ENCODE measurements around the gene WNT11.

Gene WNT11

DNA sequence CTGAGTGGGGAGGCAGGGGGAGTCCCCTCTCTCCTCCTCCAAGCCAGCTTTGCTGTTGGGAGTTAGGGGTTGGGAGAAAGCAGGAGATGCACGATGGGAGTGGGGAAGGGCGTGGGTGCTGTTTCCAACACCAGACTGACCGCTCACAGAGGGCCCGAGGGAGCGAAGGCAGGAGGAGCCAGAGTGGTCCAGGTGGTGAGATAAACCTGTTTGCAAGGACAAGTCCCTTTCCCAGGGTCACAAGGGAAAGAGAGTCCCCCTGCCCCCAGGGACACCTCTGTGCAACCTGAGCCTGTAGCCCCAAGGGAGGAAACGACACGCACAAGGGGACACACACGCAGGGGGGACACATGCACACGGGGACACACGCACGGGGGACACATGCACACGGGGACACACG, 42.2 kb downstream of the WNT11 start:
- H3K9ac ChIP-seq (ENCODE audit: low read length): no peak overlapping the region
- no peak overlapping the region for H3K27ac ChIP-seq (ENCODE audit: low read depth, low read length)
- peaks cover 4% of the 10 kb centered on the region for H3K4me1 ChIP-seq (ENCODE audit: insufficient read depth, low read length)
- H3K36me3 ChIP-seq (ENCODE audit: insufficient read depth, low read length): no peaks in the 10 kb centered on the region
- H3K9me3 ChIP-seq (ENCODE audit: low read length): no peaks in the 10 kb centered on the region
- no peak overlapping the region for H3K4me3 ChIP-seq (ENCODE audit: low read depth in 1 of 2, low read length in 2 of 2)
- no peaks in the 10 kb centered on the region for H3K27me3 ChIP-seq (ENCODE audit: control insufficient read depth in 1 of 2, insufficient read depth in 2 of 2, low read length in 2 of 2)

- Histone ChIP-seq H3K27ac (ENCODE audit: low read depth, low read length) (no peak overlapping the region), H3K4me3 (ENCODE audit: low read depth in 1 of 2, low read length in 2 of 2) (no peak overlapping the region), H3K36me3 (ENCODE audit: insufficient read depth, low read length) (no peaks in the 10 kb centered on the region), H3K27me3 (ENCODE audit: control insufficient read depth in 1 of 2, insufficient read depth in 2 of 2, low read length in 2 of 2) (no peaks in the 10 kb centered on the region), H3K9ac (ENCODE audit: low read length) (no peak overlapping the region), H3K4me1 (ENCODE audit: insufficient read depth, low read length) (peaks cover 4% of the 10 kb centered on the region), H3K9me3 (ENCODE audit: low read length) (no peaks in the 10 kb centered on the region)
These were observed 42.9 kb downstream of the WNT11 start for GRCh38 chr11:76163289-76163880.

DNA sequence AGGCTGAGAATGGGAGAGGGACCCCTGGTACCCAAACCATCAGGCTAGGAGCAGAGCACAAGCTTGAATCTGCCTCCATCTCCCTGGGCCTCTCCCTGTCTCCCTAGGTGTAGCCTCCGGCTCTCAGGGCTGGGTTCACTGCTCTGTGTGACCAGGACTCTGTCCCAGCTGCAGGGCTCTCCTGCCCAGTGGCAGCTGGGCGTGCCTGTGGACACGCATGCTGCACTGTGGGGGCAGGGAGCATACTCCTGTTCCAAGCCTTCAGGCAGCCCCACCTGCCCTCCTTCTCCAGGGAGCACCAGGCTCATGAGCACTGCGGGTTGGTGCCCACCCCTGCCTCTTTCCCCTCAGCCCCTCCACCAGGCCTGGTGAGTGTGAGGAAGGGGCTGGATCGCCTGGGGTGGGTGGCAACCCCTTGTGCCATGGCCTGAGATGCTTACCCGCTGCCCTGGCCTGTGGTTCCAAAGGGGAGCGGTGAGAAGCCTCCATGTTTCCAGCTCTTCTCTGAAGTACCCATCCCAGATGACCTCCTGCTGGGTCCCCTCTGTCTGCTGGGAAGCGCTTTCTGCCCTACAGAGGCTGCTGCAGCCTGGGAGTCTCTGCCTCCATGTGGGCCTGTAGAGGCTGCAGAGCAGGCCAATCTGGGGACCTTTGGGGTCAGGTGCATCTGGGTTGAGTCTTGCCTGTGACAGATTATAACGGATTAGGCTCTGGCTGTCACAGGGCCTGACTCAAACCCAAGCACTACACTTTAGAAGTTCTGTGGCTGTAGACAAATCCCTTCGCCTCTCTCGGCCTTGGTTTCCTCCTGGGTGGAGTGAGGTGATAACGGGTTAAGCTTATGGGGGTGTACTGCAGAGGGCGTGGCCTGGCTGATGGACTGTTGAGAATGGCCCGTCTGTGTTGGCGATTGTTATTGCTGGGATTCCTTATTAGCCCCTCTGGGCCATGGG, 43.7 kb downstream of the WNT11 start:
- H3K27me3 ChIP-seq (ENCODE audit: control insufficient read depth in 1 of 2, insufficient read depth in 2 of 2, low read length in 2 of 2): no peaks in the 10 kb centered on the region

GRCh38 chr11:76161261-76161961, 44.9 kb downstream of the WNT11 start:
- Histone ChIP-seq H3K9ac (ENCODE audit: low read length) (no peak overlapping the region), H3K4me1 (ENCODE audit: insufficient read depth, low read length) (peaks cover 4% of the 10 kb centered on the region), H3K9me3 (ENCODE audit: low read length) (no peaks in the 10 kb centered on the region), H3K36me3 (ENCODE audit: insufficient read depth, low read length) (no peaks in the 10 kb centered on the region), H3K27me3 (ENCODE audit: control insufficient read depth in 1 of 2, insufficient read depth in 2 of 2, low read length in 2 of 2) (no peaks in the 10 kb centered on the region), H3K27ac (ENCODE audit: low read depth, low read length) (no peak overlapping the region), H3K4me3 (ENCODE audit: low read depth in 1 of 2, low read length in 2 of 2) (peak overlapping the region in 1 of 2 donors; percentile 7)

More for the DNA sequence above, 43.7 kb downstream of the WNT11 start:
- Histone ChIP-seq H3K9me3 (ENCODE audit: low read length) (no peaks in the 10 kb centered on the region), H3K27ac (ENCODE audit: low read depth, low read length) (no peak overlapping the region), H3K4me3 (ENCODE audit: low read depth in 1 of 2, low read length in 2 of 2) (no peak overlapping the region), H3K4me1 (ENCODE audit: insufficient read depth, low read length) (peaks cover 4% of the 10 kb centered on the region), H3K36me3 (ENCODE audit: insufficient read depth, low read length) (no peaks in the 10 kb centered on the region), H3K9ac (ENCODE audit: low read length) (no peak overlapping the region)

DNA sequence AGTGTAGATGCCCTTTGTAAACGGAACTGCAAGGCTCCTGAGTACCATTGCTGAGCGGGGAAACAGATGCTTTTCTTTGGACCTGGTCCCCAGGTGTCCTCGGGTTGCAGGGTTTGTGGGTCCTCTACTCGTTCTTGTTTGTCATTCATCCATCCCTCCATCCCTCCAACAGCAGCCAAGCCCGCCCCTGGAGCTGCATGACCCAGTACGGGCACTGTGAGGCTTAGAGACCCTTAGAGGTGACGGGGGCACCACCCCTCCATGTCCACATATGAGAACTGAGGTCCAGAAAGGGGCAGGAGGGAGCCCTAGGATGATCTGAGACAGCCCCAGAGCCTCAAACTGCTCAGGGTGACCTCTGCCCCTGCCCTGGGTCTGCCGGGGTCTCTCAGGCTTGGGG, 45.4 kb downstream of the WNT11 start:
- Histone ChIP-seq H3K27me3 (ENCODE audit: control insufficient read depth in 1 of 2, insufficient read depth in 2 of 2, low read length in 2 of 2) (no peaks in the 10 kb centered on the region), H3K27ac (ENCODE audit: low read depth, low read length) (no peak overlapping the region), H3K4me1 (ENCODE audit: insufficient read depth, low read length) (peaks cover 4% of the 10 kb centered on the region), H3K9me3 (ENCODE audit: low read length) (no peaks in the 10 kb centered on the region), H3K4me3 (ENCODE audit: low read depth in 1 of 2, low read length in 2 of 2) (no peak overlapping the region), H3K9ac (ENCODE audit: low read length) (no peak overlapping the region), H3K36me3 (ENCODE audit: insufficient read depth, low read length) (no peaks in the 10 kb centered on the region)

DNA sequence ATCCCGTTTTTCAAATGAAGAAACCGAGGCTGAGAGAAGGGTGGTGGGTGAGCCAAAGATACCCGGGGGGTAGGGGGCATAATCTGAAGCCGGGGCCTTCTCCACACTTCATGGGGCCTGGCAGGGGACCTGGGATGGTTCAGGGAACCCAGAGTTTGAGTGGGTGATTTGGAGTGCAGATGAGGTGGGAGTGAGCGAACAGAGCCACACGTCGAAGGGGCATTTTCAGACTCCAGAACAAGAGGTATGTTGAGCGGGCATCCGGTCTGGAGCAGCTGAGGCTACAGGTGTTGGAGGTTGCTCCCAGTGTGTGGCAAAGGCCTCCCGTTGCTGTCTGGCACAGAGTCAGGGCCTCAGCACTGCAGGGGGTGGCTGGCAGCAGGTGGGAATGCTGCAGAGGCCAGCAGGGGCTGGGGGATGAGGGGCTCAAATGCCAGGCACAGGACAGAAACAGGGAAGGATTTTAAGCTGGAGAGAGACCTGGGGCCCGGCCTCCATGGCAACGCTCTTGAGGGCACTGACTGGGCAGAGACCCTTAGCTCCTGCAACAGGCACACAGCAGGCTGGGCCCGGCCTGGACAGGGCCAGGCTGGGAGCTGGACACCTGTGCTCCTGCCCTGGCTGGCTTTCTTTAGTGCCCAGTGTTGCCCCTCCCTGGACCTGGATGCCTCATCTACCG, 46.2 kb downstream of the WNT11 start:
- Histone ChIP-seq H3K27ac (ENCODE audit: low read depth, low read length) (no peak overlapping the region), H3K4me1 (ENCODE audit: insufficient read depth, low read length) (peaks cover 4% of the 10 kb centered on the region), H3K9ac (ENCODE audit: low read length) (no peak overlapping the region), H3K36me3 (ENCODE audit: insufficient read depth, low read length) (no peaks in the 10 kb centered on the region), H3K27me3 (ENCODE audit: control insufficient read depth in 1 of 2, insufficient read depth in 2 of 2, low read length in 2 of 2) (no peaks in the 10 kb centered on the region), H3K4me3 (ENCODE audit: low read depth in 1 of 2, low read length in 2 of 2) (no peak overlapping the region), H3K9me3 (ENCODE audit: low read length) (no peaks in the 10 kb centered on the region)

DNA sequence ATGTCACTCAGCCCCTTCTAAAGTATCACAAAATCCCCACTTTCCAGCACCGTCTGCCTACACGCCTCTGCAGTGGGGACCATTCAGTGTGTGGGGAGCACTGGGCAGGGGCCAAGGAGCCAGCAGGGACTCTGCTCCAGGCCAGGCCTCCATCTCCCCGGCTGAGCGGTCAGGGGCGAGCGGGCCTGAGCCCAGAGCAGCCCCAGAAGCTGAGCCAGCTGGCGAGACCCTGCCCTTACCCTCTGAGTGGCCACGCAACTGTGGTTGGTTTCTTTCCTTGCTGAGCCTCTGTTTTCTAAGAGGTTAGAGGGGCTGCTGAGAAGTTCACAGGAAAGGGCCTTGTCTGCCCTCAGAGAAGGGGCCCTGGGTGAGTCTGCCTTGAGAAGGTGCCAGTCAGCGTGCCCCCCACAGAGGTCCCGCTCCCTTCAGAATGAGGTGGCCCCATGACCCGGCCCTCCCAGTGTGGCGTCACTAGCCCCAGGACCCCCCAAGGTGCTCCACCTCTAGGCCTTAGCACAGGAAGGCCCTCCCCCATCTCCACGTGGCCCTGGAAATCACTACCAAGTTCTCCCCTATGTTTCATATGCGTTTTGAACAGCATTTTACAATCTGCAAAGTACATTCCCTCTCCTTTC, 46.9 kb downstream of the WNT11 start:
- H3K9ac ChIP-seq (ENCODE audit: low read length): no peak overlapping the region
- H3K9me3 ChIP-seq (ENCODE audit: low read length): no peaks in the 10 kb centered on the region
- no peaks in the 10 kb centered on the region for H3K36me3 ChIP-seq (ENCODE audit: insufficient read depth, low read length)
- peaks cover 4% of the 10 kb centered on the region for H3K4me1 ChIP-seq (ENCODE audit: insufficient read depth, low read length)
- H3K4me3 ChIP-seq (ENCODE audit: low read depth in 1 of 2, low read length in 2 of 2): no peak overlapping the region
- no peak overlapping the region for H3K27ac ChIP-seq (ENCODE audit: low read depth, low read length)
- H3K27me3 ChIP-seq (ENCODE audit: control insufficient read depth in 1 of 2, insufficient read depth in 2 of 2, low read length in 2 of 2): no peaks in the 10 kb centered on the region

DNA sequence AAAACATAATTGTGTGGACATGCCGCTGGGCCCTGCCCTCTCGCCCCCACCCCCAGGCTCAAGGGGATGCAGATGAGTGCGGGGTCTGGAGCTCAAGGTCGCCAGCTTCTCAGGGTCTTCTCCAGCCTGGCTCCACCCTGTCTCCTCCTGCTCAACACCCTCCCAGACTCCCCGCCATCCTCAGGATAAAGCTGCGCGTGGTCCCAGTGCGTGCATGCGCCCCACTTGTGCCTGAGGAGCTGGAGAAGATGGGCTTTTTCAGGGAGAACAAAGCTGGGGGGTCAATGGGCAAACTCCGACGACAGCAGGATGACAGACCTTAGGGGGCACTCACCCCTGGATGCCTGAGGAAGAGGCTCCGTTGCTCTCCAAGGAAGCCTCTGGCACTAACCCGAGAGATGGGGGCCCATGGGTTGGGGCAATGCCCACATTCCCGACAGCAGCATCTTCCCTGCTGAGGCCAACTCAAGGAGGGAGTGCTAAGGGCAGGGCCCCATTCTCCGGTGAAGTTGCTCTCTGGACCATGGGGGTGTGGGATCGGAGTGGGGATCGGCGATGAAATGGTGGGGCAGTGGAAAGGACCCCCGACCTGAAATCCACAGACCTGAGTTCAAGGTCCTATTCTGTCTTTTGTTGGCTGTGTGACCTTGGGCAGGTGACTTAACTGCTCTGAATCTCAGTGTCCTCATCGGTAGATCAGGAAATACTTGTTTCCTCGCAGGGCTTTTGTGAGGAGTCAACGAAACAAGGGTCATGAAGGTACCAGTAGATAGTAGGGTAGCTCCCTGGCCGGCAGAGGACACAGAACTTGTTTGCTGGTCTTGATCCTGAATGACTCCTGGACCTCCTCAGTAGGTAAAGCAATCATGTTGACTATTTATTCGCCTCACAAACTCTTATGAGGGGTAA, 47.7 kb downstream of the WNT11 start:
- Histone ChIP-seq H3K4me1 (ENCODE audit: insufficient read depth, low read length) (peaks cover 4% of the 10 kb centered on the region), H3K36me3 (ENCODE audit: insufficient read depth, low read length) (no peaks in the 10 kb centered on the region), H3K9me3 (ENCODE audit: low read length) (no peaks in the 10 kb centered on the region), H3K9ac (ENCODE audit: low read length) (no peak overlapping the region), H3K27me3 (ENCODE audit: control insufficient read depth in 1 of 2, insufficient read depth in 2 of 2, low read length in 2 of 2) (no peaks in the 10 kb centered on the region), H3K4me3 (ENCODE audit: low read depth in 1 of 2, low read length in 2 of 2) (no peak overlapping the region), H3K27ac (ENCODE audit: low read depth, low read length) (no peak overlapping the region)

DNA sequence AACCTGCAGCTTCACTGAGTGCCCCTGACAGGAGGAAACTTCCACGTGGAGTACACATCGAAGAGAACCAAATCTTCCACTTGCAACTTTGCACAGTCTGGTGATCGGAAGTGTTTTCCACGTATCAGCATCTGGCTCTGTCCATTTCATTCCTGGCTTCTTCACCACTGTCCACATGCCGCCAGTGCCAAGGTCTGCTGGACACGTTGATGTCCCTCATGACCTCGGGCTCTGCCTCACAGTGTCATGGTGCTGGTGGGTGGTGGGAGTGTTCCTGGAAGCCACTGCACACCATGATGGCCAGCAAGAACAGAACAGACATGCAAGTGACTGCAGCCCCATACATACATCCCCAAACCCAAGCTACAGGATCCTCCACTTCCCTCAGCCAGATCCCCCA, 48.4 kb downstream of the WNT11 start:
- peaks cover 4% of the 10 kb centered on the region for H3K4me1 ChIP-seq (ENCODE audit: insufficient read depth, low read length)
- no peak overlapping the region for H3K4me3 ChIP-seq (ENCODE audit: low read depth in 1 of 2, low read length in 2 of 2)
- no peak overlapping the region for H3K9ac ChIP-seq (ENCODE audit: low read length)
- H3K9me3 ChIP-seq (ENCODE audit: low read length): no peaks in the 10 kb centered on the region
- no peaks in the 10 kb centered on the region for H3K27me3 ChIP-seq (ENCODE audit: control insufficient read depth in 1 of 2, insufficient read depth in 2 of 2, low read length in 2 of 2)
- no peaks in the 10 kb centered on the region for H3K36me3 ChIP-seq (ENCODE audit: insufficient read depth, low read length)
- no peak overlapping the region for H3K27ac ChIP-seq (ENCODE audit: low read depth, low read length)

GRCh38 chr11:76156971-76157427, 49.3 kb downstream of the WNT11 start:
- no peak overlapping the region for H3K9ac ChIP-seq (ENCODE audit: low read length)
- H3K9me3 ChIP-seq (ENCODE audit: low read length): no peaks in the 10 kb centered on the region
- no peak overlapping the region for H3K27ac ChIP-seq (ENCODE audit: low read depth, low read length)
- no peak overlapping the region for H3K4me3 ChIP-seq (ENCODE audit: low read depth in 1 of 2, low read length in 2 of 2)
- peaks cover 13% of the 10 kb centered on the region for H3K4me1 ChIP-seq (ENCODE audit: insufficient read depth, low read length)
- no peaks in the 10 kb centered on the region for H3K27me3 ChIP-seq (ENCODE audit: control insufficient read depth in 1 of 2, insufficient read depth in 2 of 2, low read length in 2 of 2)
- H3K36me3 ChIP-seq (ENCODE audit: insufficient read depth, low read length): no peaks in the 10 kb centered on the region

Measured in muscle layer of colon (tissue), 2 donors.